Loucy (cell line): Measurements from ENCODE around the gene STK35.

Source experiments
- H2AFZ ChIP-seq: fragments of 200-600 bp; sonication (generic); 2 replicates; pipeline ENCODE4 v1.6.0; 2016; ENCODE audit warnings: antibody characterized with exemption, mild to moderate bottlenecking, low read length, moderate library complexity
- H3F3A ChIP-seq: fragments of 200-600 bp; 2 replicates; pipeline ENCODE4 v1.6.0; 2016; ENCODE audit warnings: antibody characterized with exemption, low read depth, mild to moderate bottlenecking
- H3K27me3 ChIP-seq: fragments of 200-600 bp; sonication (generic); 2 replicates; pipeline ENCODE4 v1.6.1; 2014; ENCODE audit warnings: low read length, mild to moderate bottlenecking; ENCODE audit not compliant: insufficient read depth, poor library complexity, severe bottlenecking
- H3K36me3 ChIP-seq: fragments of 200-600 bp; sonication (generic); 2 replicates; pipeline ENCODE4 v1.6.1; 2016; ENCODE audit warnings: low read length; ENCODE audit not compliant: insufficient read depth
- H3K4me1 ChIP-seq: fragments of 200-600 bp; sonication (generic); 2 replicates; pipeline ENCODE4 v1.5.1; 2014; ENCODE audit warnings: low read length, mild to moderate bottlenecking; ENCODE audit not compliant: insufficient read depth, poor library complexity, severe bottlenecking
- H3K4me2 ChIP-seq: fragments of 200-600 bp; sonication (generic); 2 replicates; pipeline ENCODE4 v1.6.0; 2014; ENCODE audit warnings: antibody characterized with exemption, low read length, low read depth, mild to moderate bottlenecking; ENCODE audit not compliant: poor library complexity, severe bottlenecking
- H3K4me3 ChIP-seq: fragments of 200-600 bp; sonication (generic); 2 replicates; pipeline ENCODE4 v1.5.1; 2014; ENCODE audit warnings: low read length, mild to moderate bottlenecking, mixed read lengths; ENCODE audit not compliant: poor library complexity, severe bottlenecking
- H3K79me2 ChIP-seq: fragments of 200-600 bp; sonication (generic); 2 replicates; pipeline ENCODE4 v1.6.1; 2014; ENCODE audit warnings: low read length; ENCODE audit not compliant: insufficient read depth
- H3K9ac ChIP-seq: fragments of 200-600 bp; sonication (generic); 2 replicates; pipeline ENCODE4 v1.6.0; 2014; ENCODE audit warnings: mild to moderate bottlenecking, low read depth, low read length, moderate library complexity; ENCODE audit not compliant: poor library complexity, severe bottlenecking
- H3K9me2 ChIP-seq: fragments of 200-600 bp; sonication (generic); replicated peaks from 2 replicates; pipeline ENCODE4 v1.6.1; 2016; ENCODE audit warnings: low read depth, low read length, mixed read lengths
- H3K9me3 ChIP-seq: fragments of 200-600 bp; sonication (generic); 2 replicates; pipeline ENCODE4 v1.6.1; 2014; ENCODE audit warnings: mild to moderate bottlenecking, antibody characterized with exemption, low read length, low read depth; ENCODE audit not compliant: insufficient read depth
- H4K20me1 ChIP-seq: fragments of 200-600 bp; sonication (generic); 2 replicates; pipeline ENCODE4 v1.6.0; 2014; ENCODE audit warnings: antibody characterized with exemption, low read length, mild to moderate bottlenecking; ENCODE audit not compliant: insufficient read depth, poor library complexity, severe bottlenecking
- CTCF ChIP-seq: fragments of 200-600 bp; sonication (generic); conservative IDR thresholded peaks from 2 replicates; pipeline ENCODE4 v1.5.1; 2014; ENCODE audit warnings: mild to moderate bottlenecking, antibody characterized with exemption, low read length
- EZH2phosphoT487 ChIP-seq: fragments of 200-600 bp; IDR thresholded peaks from 2 replicates; pipeline ENCODE4 v1.6.1; 2018; ENCODE audit warnings: antibody characterized with exemption, mild to moderate bottlenecking, moderate library complexity, borderline replicate concordance

STK35 gene

GRCh38 chr20:2130062-2130591 lies 28.5 kb downstream of the STK35 start:
- H4K20me1 ChIP-seq, result peaks cover 29% of the 10 kb centered on the region
- no peaks in the 10 kb centered on the region for H3F3A ChIP-seq
- TF ChIP-seq CTCF (no peak), EZH2phosphoT487 (no peak)
- peaks cover 67% of the 10 kb centered on the region for H3K79me2 ChIP-seq
- no peak overlapping the region for H2AFZ ChIP-seq
- H3K9ac ChIP-seq, result no peak overlapping the region
- H3K4me1 ChIP-seq, result no peaks in the 10 kb centered on the region
- peaks cover 25% of the 10 kb centered on the region; the same call in 1 of the 2 replicates for H3K36me3 ChIP-seq
- H3K4me2 ChIP-seq, result no peak overlapping the region
- no peaks in the 10 kb centered on the region for H3K9me3 ChIP-seq
- H3K27me3 ChIP-seq, result no peaks in the 10 kb centered on the region
- no peaks in the 10 kb centered on the region for H3K9me2 ChIP-seq
- H3K4me3 ChIP-seq, result no peak overlapping the region

- no peak overlapping the region for H2AFZ ChIP-seq
- H3F3A ChIP-seq, result no peaks in the 10 kb centered on the region
- H3K36me3 ChIP-seq, result peaks cover 20% of the 10 kb centered on the region; the same call in 1 of the 2 replicates
- TF ChIP-seq EZH2phosphoT487 (no peak), CTCF (no peak)
- no peak overlapping the region for H3K4me2 ChIP-seq
- H3K4me1 ChIP-seq, result no peaks in the 10 kb centered on the region
- no peaks in the 10 kb centered on the region for H3K9me3 ChIP-seq
- no peaks in the 10 kb centered on the region for H3K27me3 ChIP-seq
- H3K9ac ChIP-seq, result no peak overlapping the region
- H3K9me2 ChIP-seq, result no peaks in the 10 kb centered on the region
- peaks cover 26% of the 10 kb centered on the region for H4K20me1 ChIP-seq
- peaks cover 61% of the 10 kb centered on the region for H3K79me2 ChIP-seq
- no peak overlapping the region for H3K4me3 ChIP-seq
Observed at GRCh38 chr20:2130683-2131082, 29.1 kb downstream of the STK35 start.

- H3K27me3 ChIP-seq, result no peaks in the 10 kb centered on the region
- peaks cover 57% of the 10 kb centered on the region for H3K79me2 ChIP-seq
- H3K9ac ChIP-seq, result no peak overlapping the region
- no peaks in the 10 kb centered on the region for H3F3A ChIP-seq
- H4K20me1 ChIP-seq, result peaks cover 24% of the 10 kb centered on the region
- peaks cover 15% of the 10 kb centered on the region; the same call in 1 of the 2 replicates for H3K36me3 ChIP-seq
- no peak overlapping the region for H3K4me2 ChIP-seq
- no peak overlapping the region for H2AFZ ChIP-seq
- H3K9me3 ChIP-seq, result no peaks in the 10 kb centered on the region
- no peak overlapping the region for H3K4me3 ChIP-seq
- TF ChIP-seq EZH2phosphoT487 (no peak), CTCF (no peak)
- H3K4me1 ChIP-seq, result no peaks in the 10 kb centered on the region
- H3K9me2 ChIP-seq, result no peaks in the 10 kb centered on the region
Observed at GRCh38 chr20:2131366-2131765, 29.7 kb downstream of the STK35 start.
